NCI-H82 (cell line): ENCODE results near the gene KRTAP10-11.
"Not testable (repeated sequence)": the region's sequence is repeated elsewhere in the genome, so short reads cannot be mapped to it uniquely, and the experiment has no call there.

Experiments used
- DNase-seq: peaks from one replicate; lab custom pipeline; 2025; lab: John Stamatoyannopoulos, UW

KRTAP10-11 gene

DNA sequence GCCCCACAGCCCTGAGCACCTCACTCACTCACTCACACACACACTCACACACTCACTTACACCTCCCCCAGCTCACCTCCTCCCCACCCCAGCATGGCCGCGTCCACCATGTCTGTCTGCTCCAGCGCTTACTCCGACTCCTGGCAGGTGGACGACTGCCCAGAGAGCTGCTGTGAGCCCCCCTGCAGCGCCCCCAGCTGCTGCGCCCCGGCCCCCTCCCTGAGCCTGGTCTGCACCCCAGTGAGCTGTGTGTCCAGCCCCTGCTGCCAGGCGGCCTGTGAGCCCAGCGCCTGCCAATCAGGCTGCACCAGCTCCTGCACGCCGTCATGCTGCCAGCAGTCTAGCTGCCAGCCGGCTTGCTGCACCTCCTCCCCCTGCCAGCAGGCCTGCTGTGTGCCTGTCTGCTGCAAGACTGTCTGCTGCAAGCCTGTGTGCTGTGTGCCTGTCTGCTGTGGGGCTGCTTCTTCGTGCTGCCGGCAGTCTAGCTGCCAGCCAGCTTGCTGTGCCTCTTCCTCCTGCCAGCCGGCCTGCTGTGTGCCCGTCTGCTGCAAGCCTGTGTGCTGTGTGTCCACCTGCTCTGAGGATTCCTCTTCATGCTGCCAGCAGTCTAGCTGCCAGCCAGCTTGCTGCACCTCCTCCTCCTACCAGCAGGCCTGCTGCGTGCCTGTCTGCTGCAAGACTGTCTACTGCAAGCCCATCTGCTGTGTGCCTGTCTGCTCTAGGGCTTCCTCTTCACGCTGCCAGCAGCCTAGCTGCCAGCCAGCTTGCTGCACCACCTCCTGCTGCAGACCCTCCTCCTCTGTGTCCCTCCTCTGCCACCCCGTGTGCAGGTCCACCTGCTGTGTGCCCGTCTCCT, at the start of gene KRTAP10-11:
KRTAP10-11 (plus strand) TSS at position 49 of the 856 bp plus-strand sequence; CDS start at position 94, 45 bp downstream.
- DNase-seq: not testable (repeated sequence)

GRCh38 chr21:44598061-44598460, 48.2 kb upstream of the KRTAP10-11 start:
- DNase-seq: no peak

GRCh38 chr21:44599264-44600029, 46.8 kb upstream of the KRTAP10-11 start:
- DNase-seq: no peak

DNA sequence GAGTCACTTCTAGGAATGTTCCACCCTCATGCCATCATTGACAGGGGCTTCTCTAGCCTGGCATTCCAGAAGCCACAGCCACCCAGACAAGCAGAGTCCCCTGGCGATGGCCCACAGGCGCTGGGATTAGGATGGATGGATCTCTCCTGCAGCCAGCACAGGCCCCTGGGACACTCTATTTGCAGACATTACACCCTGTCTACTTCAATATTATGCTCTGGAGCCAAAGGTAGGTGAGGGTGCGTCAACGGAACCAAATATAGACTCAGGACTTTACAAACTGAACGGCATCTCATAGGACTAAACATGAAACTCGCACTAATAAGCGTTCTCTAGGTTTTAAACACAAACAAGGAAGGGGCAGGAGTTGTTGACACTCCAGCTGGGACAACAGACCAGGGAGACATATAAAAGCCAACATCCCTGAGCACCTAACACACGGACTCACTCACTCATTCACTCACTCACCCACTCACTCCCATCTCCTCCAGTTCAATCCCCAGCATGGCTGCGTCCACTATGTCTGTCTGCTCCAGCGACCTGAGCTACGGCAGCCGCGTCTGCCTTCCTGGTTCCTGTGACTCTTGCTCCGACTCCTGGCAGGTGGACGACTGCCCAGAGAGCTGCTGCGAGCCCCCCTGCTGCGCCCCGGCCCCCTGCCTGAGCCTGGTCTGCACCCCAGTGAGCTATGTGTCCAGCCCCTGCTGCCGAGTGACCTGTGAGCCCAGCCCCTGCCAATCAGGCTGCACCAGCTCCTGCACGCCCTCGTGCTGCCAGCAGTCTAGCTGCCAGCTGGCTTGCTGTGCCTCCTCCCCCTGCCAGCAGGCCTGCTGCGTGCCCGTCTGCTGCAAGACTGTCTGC, 45.9 kb upstream of the KRTAP10-11 start, which contains the start of gene KRTAP10-7:
KRTAP10-7 (plus strand) TSS at position 480 of the 861 bp plus-strand sequence; CDS start at position 505, 25 bp downstream.
- DNase-seq: not testable (repeated sequence)

- DNase-seq: not testable (repeated sequence)
These were observed 45.1 kb upstream of the KRTAP10-11 start for GRCh38 chr21:44601091-44601490.

GRCh38 chr21:44601596-44602462, 44.4 kb upstream of the KRTAP10-11 start:
- DNase-seq: no peak

- no peak for DNase-seq
These were observed 43.8 kb upstream of the KRTAP10-11 start for GRCh38 chr21:44602463-44602850.

DNA sequence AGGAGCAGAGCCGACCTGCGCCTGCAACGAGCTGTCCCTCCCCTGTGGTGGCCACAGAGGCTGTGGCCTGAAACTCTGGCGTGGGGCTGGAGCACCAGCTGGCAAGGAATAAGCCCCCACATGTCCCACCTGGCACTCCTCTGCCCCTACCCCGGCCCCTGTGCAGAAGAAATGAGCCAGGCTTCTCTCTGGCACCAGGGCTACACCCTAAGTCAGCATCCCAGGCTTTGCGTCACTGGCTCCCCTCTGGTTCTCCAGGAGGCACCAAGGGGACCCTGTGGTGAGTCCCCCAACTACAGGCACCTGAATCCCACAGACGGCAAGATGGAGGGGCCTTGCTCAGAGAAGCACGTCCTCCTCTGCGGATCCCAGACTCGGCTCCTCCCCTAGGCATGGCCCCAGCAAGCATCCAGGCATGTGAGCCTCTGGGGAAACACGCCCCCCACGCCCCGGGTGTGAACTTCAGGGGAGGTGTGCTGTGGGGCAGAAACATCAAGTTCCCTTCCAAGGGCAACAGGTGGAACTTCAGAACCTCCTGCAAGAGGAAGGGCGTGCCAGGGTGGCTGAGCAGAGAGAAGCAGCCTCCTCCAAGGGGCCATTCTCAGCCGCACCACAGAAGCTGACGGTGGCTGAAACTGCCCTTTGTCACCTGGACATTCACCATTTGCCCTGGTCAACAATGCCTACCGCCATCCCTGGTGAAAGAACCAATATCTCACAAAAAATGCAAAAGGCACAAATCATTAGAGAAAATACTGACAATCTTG, 42.9 kb upstream of the KRTAP10-11 start:
- no peak for DNase-seq

DNA sequence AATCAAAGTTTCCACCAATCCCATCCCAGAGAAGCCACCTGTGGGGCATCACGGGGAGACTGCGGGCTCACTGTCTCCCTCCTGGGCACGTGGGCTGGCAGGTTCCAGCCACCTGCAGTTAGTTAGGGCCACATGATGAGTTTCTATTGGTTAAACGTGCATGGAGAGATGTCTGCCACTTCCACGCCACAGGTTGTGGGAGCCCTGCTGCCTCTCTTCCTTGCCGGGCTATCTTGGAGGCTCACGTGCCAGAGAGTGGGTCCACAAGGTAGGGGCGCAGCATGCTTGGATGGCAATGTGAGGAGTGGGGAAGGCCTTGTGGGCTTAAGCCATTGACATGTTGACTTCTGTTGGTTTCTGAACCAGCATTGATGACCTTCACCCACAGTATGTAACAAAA, 42.3 kb upstream of the KRTAP10-11 start:
- no peak for DNase-seq

DNA sequence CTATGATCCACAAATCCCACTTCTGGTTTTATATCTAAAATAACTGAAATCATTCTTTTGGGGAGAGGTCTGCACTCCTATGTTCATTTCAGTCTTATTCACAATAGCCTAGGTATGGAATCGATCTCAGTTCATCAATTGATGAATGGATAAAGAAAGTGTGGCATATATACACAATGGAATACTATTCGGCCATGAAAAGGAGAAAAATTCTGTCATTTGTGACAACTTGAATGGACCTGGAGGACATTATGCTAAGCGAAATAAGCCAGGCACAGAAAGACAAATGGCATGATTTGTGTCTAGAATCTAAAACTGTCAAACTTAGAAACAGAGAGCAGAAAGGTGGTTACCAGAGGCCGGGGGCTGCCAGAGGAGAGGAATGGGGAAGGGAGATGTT, 39.7 kb upstream of the KRTAP10-11 start:
- DNase-seq: no peak

DNA sequence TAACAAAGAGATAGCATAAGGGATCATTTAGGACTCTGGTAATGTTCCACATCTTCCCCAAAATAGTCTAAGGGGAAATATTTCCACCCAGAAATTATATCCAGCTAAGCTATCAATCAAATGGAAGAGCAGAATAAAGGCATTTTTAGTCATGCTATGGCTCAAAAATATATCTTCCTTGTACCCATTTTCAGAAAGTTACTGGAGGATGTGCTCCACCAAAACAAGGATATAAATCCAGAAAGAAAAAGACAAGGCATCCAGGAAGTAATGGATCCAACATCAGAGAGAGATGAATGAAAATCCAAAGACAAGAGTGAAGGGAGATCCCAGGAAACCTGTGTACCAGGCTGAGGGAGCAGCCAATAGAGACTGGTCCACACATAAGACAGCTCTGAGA, 37.0 kb upstream of the KRTAP10-11 start:
- DNase-seq: no peak

GRCh38 chr21:44610157-44610843, 35.9 kb upstream of the KRTAP10-11 start:
- DNase-seq: not testable (repeated sequence)

GRCh38 chr21:44611551-44611950, 34.7 kb upstream of the KRTAP10-11 start:
- DNase-seq: no peak

- no peak for DNase-seq
These were observed 34.2 kb upstream of the KRTAP10-11 start, which contains the start of gene KRTAP10-8 for GRCh38 chr21:44612029-44612486. Gene KRTAP10-8, plus strand, starts transcription at chr21:44612079. Its CDS starts 22 bp downstream, at chr21:44612101.

DNA sequence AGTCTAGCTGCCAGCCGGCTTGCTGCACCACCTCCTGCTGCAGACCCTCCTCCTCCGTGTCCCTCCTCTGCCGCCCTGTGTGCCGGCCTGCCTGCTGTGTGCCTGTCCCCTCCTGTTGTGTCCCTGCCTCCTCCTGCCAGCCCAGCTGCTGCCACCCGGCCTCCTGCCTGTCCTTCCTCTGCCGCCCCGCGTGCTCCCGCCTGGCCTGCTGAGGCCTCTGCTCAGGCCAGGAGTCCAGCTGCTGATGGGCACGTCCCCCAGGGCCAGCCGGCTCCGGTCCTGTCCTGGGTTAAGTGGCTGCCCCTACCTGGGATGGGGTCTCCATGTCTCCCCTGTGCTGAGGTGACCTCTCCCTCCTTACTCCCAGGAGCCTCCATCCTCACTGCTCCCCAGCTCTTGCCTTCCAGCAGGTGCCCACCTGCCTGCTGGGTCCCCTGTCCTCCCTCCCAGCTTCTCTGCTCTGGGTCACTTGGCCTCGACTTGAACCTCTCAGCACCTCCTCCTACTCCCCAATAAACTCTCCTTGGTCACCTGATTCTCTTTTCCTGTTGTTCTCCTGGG, 33.5 kb upstream of the KRTAP10-11 start:
- DNase-seq: no peak

GRCh38 chr21:44613386-44614155, 32.6 kb upstream of the KRTAP10-11 start:
- DNase-seq: no peak

- no peak for DNase-seq
These were observed 32.0 kb upstream of the KRTAP10-11 start for GRCh38 chr21:44614161-44614631.

GRCh38 chr21:44614961-44615391, 31.2 kb upstream of the KRTAP10-11 start:
- no peak for DNase-seq
